HG02885 (cell line): ENCODE results near the gene NUDCD2.
"Not testable (repeated sequence)": the region's sequence is repeated elsewhere in the genome, so short reads cannot be mapped to it uniquely, and the experiment has no call there.

Experiments used
- ATAC-seq: cut with Tn5 transposase; IDR thresholded peaks from one replicate; pipeline ENCODE4 v1.9.1; 2021; ENCODE audit warnings: mild to moderate bottlenecking; ENCODE audit not compliant: unreplicated experiment, poor library complexity

Gene NUDCD2

GRCh38 chr5:163473635-163474243, 13.8 kb upstream of the NUDCD2 start:
- no peak for ATAC-seq

- ATAC-seq: no peak
Measured at GRCh38 chr5:163467682-163468081, 7.8 kb upstream of the NUDCD2 start.

DNA sequence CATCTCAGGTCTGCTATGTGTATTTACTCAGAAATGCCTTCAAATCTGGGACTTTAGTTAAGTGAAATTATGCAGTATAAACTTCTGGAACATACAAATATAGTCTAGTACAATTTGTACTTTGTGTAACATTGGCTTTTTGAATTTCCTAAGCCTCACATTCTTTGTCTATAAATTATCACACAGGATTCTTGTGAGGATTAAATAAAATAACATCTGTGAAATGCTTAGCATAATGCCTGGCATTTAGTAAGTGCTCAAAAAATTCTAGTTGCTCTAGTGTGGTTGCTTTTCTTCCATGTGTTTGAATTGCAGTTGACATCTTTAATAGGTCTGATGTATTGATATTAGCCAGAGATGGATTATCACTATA, 3.1 kb upstream of the NUDCD2 start:
- ATAC-seq: no peak

- no peak for ATAC-seq
Measured at GRCh38 chr5:163460562-163461171, 765 bp upstream of the NUDCD2 start, which contains the start of gene HMMR. Gene HMMR, plus strand, starts transcription at chr5:163460632. Its CDS starts 61 bp downstream, at chr5:163460693.

DNA sequence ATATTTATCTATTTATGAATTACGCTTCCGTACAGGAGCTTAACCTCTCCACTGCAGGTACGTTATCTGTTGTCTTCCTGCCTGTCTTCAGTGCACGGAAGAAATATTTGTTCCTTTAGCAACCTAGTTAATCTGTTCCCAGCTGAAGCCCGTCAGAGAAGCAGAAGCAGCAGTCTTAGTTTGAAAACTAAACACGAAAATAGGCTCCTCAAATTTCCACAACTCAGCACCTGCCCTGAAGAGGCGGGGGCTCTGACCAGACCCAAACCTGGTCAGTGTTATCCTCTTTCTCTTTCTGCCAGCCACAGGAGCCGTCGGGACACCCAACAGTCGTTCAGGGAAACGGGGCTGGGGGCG, 462 bp downstream of the NUDCD2 start:
- ATAC-seq: peak; percentile 2

DNA sequence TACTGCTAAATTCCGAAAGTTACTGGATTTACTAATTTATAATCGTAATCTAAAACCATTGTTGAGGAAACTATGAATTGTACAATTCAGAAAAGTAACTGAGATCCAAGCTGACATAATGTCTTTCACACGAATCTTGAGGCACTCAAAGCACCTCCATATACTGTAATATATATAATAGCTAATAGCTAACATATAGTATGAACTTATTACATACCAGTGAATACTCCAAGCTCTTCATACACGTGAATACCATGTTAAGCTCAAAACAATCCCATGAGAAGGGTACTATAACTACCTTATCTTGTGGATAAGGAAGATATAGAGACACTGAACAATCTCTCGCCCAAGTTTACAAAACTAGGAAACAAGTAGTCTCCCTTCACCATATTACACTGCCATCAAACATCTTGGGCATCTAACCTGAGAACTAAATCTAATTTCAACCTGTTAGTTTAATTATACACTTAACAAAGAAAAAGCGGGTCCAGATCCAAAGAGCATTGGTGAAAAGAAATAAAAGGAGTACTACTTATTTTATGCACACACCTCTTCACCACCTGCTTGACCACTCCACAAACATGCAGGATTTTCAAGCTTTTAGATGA, 1.0 kb downstream of the NUDCD2 start:
- ATAC-seq: no peak

GRCh38 chr5:163456840-163457239, 3.1 kb downstream of the NUDCD2 start:
- ATAC-seq: no peak

GRCh38 chr5:163456029-163456589, 3.8 kb downstream of the NUDCD2 start:
- no peak for ATAC-seq

DNA sequence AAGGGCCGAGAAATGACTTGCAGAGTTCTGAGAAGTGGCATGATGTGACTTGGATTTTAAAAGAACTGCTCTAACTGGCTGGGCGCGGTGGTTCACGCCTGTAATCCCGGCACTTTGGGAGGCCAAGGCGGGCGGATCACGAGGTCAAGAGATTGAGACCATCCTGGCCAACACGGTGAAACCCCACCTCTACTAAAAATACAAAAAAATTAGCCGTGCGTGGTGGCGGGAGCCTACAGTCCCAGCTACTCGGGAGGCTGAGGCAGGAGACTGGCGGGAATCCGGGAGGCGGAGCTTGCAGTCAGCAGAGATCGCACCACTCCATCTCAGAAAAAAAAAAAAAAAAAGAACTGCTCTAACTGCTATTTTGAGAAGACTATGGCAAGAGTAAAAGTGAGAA, 4.5 kb downstream of the NUDCD2 start:
- not testable (repeated sequence) for ATAC-seq

DNA sequence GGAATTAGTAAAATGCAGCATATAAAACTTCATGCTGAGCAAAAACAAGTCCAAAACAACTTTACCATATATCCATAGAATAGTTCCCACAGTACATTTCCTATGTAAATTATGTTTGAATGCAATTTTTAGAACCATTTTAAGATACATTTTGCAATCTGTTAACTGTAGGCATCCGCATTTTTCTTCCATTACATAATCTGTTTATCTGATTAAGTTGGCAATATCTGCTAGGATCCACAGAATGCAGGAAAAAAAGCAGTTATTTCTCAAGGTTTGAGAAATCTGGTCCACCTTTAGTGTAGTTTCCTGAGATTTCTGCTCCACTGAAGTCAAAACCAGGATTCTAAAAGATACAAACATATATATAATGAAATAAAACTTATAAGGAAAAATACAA, 6.2 kb downstream of the NUDCD2 start:
- ATAC-seq: no peak

GRCh38 chr5:163451489-163451888, 8.4 kb downstream of the NUDCD2 start:
- ATAC-seq: no peak

- no peak for ATAC-seq
Measured at GRCh38 chr5:163448491-163448890, 11.4 kb downstream of the NUDCD2 start.

DNA sequence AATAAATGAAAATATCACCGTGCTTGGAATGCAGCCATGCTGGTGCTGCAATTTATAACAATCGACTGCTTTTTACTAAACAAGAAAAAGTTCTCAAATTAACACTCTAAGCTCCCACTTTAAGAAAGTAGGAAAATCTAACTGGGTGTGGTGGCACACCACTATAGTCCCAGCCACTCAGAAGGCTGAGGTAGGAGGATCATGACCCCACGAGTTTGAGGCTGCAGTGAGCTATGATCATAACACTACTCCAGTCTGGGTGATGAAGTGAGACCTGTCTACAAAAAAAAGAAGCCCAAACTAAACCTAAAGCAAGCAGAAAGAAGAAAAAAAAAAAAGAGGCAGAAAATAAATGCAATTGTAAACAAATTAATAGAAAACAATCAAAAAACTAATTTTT, 12.0 kb downstream of the NUDCD2 start:
- no peak for ATAC-seq

- no peak for ATAC-seq
Measured at GRCh38 chr5:163447191-163447590, 12.7 kb downstream of the NUDCD2 start.

GRCh38 chr5:163445345-163445744, 14.6 kb downstream of the NUDCD2 start:
- ATAC-seq: no peak

DNA sequence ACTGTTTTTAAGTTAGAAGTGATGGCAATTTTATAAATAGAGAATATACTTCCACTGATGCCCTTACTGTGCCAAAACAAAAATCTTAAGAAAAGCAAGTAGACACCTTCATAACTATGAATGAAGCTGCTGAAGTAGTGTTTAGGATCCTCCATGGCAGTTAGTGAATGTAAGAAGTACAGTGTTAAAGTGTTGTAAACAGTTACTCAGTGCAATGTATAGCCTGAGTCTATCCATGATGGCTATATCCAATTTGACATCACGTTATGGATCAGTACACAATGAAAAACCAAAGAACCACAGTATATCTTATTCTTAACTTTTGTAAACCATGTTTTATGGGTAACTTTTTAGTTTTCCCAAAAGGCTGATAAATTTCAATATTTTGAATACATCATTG, 15.4 kb downstream of the NUDCD2 start:
- ATAC-seq: no peak

- no peak for ATAC-seq
Measured at GRCh38 chr5:163440954-163441353, 18.9 kb downstream of the NUDCD2 start.

DNA sequence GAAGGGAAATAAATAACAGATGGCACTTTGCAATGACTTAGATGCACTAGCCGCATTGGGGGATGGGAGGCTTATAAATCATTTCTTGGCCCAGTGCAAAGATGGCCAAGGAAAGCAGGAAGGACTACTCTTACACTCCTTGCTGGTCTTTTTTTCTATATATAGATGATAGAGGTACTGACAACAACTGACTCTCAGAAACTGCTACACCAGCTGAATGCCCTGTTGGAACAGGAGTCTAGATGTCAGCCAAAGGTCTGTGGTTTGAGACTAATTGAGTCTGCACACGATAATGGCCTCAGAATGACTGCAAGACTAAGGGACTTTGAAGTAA, 20.8 kb downstream of the NUDCD2 start:
- ATAC-seq: no peak

- peak; percentile 95 for ATAC-seq
Measured at GRCh38 chr5:163437309-163438182, 22.4 kb downstream of the NUDCD2 start, which contains the start of gene CCNG1. Gene CCNG1, plus strand, starts transcription at chr5:163437595. Its CDS starts 1,662 bp downstream, at chr5:163439257.

DNA sequence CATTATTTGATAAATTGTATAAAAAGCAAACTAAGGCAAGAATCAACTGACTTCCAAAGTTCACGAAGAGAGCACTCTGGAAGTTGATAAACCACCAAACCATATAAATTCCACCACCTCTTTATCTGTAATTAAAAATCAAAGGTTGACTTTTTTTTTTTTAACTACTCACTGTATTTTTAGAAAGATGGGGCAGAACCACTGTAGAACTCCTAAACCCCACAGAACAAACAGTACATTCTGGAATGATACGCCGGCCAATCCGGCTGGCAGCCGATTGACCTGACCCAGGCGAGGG, 22.9 kb downstream of the NUDCD2 start:
- ATAC-seq: no peak

- ATAC-seq: no peak
Measured at GRCh38 chr5:163436515-163436914, 23.4 kb downstream of the NUDCD2 start.
